K562 (cell line): ENCODE results near the gene OR13C5. TPM values are rescaled to one million over a fixed set of nuclear protein-coding genes. Genes with fewer than 3 reads are reported as not detected.

ENCODE experiments used
- ATAC-seq: fragments of 200-7000 bp; cut with Tn5 transposase; 3 replicates; pipeline ENCODE4 v1.9.1; 2020; ENCODE audit warnings: moderate library complexity
- BruUV-seq: library from RNA; stranded (reverse); fragments of 400-500 nt; replicated peaks from 2 replicates; lab custom pipeline; 2021; lab: Mats Ljungman, UMichigan
- CTCF ChIA-PET: fragments of 300-600 bp; formaldehyde crosslinking; extraction: SDS; loops from one replicate; lab custom pipeline; 2021; ENCODE audit warnings: low intra/inter-chr PET ratio; lab: Yijun Ruan, JAX
- POLR2A ChIA-PET: fragments of 300-600, 350-650 bp; sonication (Branson Sonifier 250); formaldehyde crosslinking; extraction: SDS; loops from one replicate; lab custom pipeline; 2021; ENCODE audit warnings: antibody characterized with exemption, inconsistent platforms; lab: Yijun Ruan, JAX
- DNase-seq, 4 experiments: peaks; one replicate each; pipeline versions ENCODE4 v3.0.0 to v3.0.0-alpha.2; 2011 to 2018; ENCODE audit warnings: low spot score in 3 of 4, mixed read lengths in 3 of 4; ENCODE audit errors: extremely low read depth in 1 of 4
- FAIRE-seq: peaks from 2 replicates; lab custom pipeline; 2011; peaks lifted over from hg19 to GRCh38; lab: Jason Lieb, UNC
- H2AFZ ChIP-seq: 2 replicates; pipeline ENCODE4 v1.6.0; 2011; ENCODE audit warnings: low read depth, low read length, control low read depth, inconsistent platforms
- H3K27ac ChIP-seq: fragments of 200-600 bp; 3 replicates; pipeline ENCODE4 v1.8.0; 2011; ENCODE audit warnings: low read depth, mild to moderate bottlenecking, control low read depth, inconsistent platforms, low read length, moderate library complexity, mixed read lengths; ENCODE audit errors: extremely low read depth
- H3K27me3 ChIP-seq, 2 experiments: fragments of 300-600 bp in 1 of 2; 2 replicates in 1 of 2; 3 replicates in 1 of 2; pipeline versions ENCODE4 v1.6.0 to v1.8.0; 2011; ENCODE audit warnings: inconsistent platforms in 2 of 2, low read length in 2 of 2, mild to moderate bottlenecking in 1 of 2, mixed read lengths in 1 of 2, moderate library complexity in 1 of 2; ENCODE audit not compliant: control insufficient read depth in 2 of 2, insufficient read depth in 2 of 2
- H3K36me3 ChIP-seq: fragments of 300-600 bp; 3 replicates; pipeline ENCODE4 v1.8.0; 2011; ENCODE audit warnings: mild to moderate bottlenecking, low read length, inconsistent platforms; ENCODE audit not compliant: control insufficient read depth, insufficient read depth
- H3K4me1 ChIP-seq, 2 experiments: fragments of 200-600 bp in 1 of 2; replicated peaks in 1 of 2; 2 replicates in 1 of 2; 3 replicates in 1 of 2; pipeline versions ENCODE4 v1.5.1 to v1.8.0; 2011; ENCODE audit warnings: inconsistent platforms in 2 of 2, low read length in 2 of 2, mild to moderate bottlenecking in 1 of 2, mixed read lengths in 1 of 2, moderate library complexity in 1 of 2; ENCODE audit not compliant: control insufficient read depth in 2 of 2, insufficient read depth in 2 of 2
- H3K4me2 ChIP-seq: 2 replicates; pipeline ENCODE4 v1.6.1; 2011; ENCODE audit warnings: low read length, control low read depth, inconsistent platforms, mixed read lengths; ENCODE audit not compliant: insufficient read depth
- H3K4me3 ChIP-seq: fragments of 200-600 bp; sonication (generic), shearing (Covaris generic); 2 replicates; pipeline ENCODE4 v1.5.1; 2016; ENCODE audit warnings: control low read depth, inconsistent platforms
- H3K79me2 ChIP-seq: fragments of 200-600 bp; 3 replicates; pipeline ENCODE4 v1.8.0; 2011; ENCODE audit warnings: low read length, inconsistent platforms; ENCODE audit not compliant: control insufficient read depth, insufficient read depth
- H3K9ac ChIP-seq, 2 experiments: 2 replicates each; pipeline versions ENCODE4 v1.6.0 to v1.6.1; 2011; ENCODE audit warnings: low read depth in 2 of 2, low read length in 2 of 2, control low read depth in 1 of 2, inconsistent platforms in 1 of 2, mild to moderate bottlenecking in 1 of 2, mixed read lengths in 1 of 2; ENCODE audit not compliant: insufficient read depth in 1 of 2
- H3K9me1 ChIP-seq: one replicate; pipeline ENCODE4 v1.6.0; 2011; ENCODE audit warnings: inconsistent platforms, mild to moderate bottlenecking, low read length, moderate library complexity; ENCODE audit not compliant: control insufficient read depth, insufficient read depth
- H3K9me3 ChIP-seq: replicated peaks from 2 replicates; pipeline ENCODE4 v1.5.1; 2011; ENCODE audit warnings: low read depth, low read length, inconsistent platforms; ENCODE audit not compliant: control insufficient read depth, insufficient read depth
- H4K20me1 ChIP-seq: replicated peaks from 2 replicates; pipeline ENCODE4 v1.6.1; 2011; ENCODE audit warnings: low read length, inconsistent platforms, mixed read lengths; ENCODE audit not compliant: control insufficient read depth, insufficient read depth
- EP400 ChIP-seq: fragments of 450-650 bp; IDR thresholded peaks from 2 replicates; pipeline ENCODE4 v1.6.1; 2017; ENCODE audit warnings: antibody characterized with exemption, mild to moderate bottlenecking, moderate library complexity
- ETV5 ChIP-seq: sonication (generic); formaldehyde crosslinking; IDR thresholded peaks from 2 replicates; pipeline ENCODE4 v1.4.0; 2020; ENCODE audit warnings: low read depth, mild to moderate bottlenecking, missing genetic modification reagents
- MTA2 ChIP-seq: fragments of 450-650 bp; IDR thresholded peaks from 2 replicates; pipeline ENCODE4 v1.6.1; 2016; ENCODE audit warnings: low read depth
- MXI1 ChIP-seq: IDR thresholded peaks from 2 replicates; pipeline ENCODE4 v1.6.1; 2011; ENCODE audit warnings: low read depth, mild to moderate bottlenecking, improper control_type of control experiment, low read length
- PCBP1 ChIP-seq: fragments of 200-400 bp; formaldehyde crosslinking; IDR thresholded peaks from 2 replicates; pipeline ENCODE4 v1.6.1; 2018; ENCODE audit warnings: mild to moderate bottlenecking, low read depth, low read length; ENCODE audit not compliant: poor library complexity, severe bottlenecking
- SNIP1 ChIP-seq: fragments of 450-650 bp; IDR thresholded peaks from 2 replicates; pipeline ENCODE4 v1.7.1; 2017; ENCODE audit warnings: low read depth, mild to moderate bottlenecking
- TAF7 ChIP-seq: fragments of 450-650 bp; IDR thresholded peaks from 2 replicates; pipeline ENCODE4 v1.6.1; 2016; ENCODE audit warnings: missing genetic modification characterization, missing compliant biosample characterization
- ZBTB43 ChIP-seq: sonication (generic); formaldehyde crosslinking; IDR thresholded peaks from 2 replicates; pipeline ENCODE4 v1.8.0; 2023; ENCODE audit warnings: mild to moderate bottlenecking, missing genetic modification reagents
- ZEB2 ChIP-seq: fragments of 450-650 bp; IDR thresholded peaks from 2 replicates; pipeline ENCODE4 v1.6.1; 2016
- ZFX ChIP-seq: sonication (generic); formaldehyde crosslinking; IDR thresholded peaks from 2 replicates; pipeline ENCODE4 v1.8.0; 2022; ENCODE audit warnings: mild to moderate bottlenecking, missing genetic modification reagents, moderate library complexity
- WGBS: fragments of 100-300 bp; shearing (Covaris generic); methylation state at CpG from one replicate; pipeline ENCODE4 v1.1.6; 2016; ENCODE audit warnings: low coverage, mixed read lengths; ENCODE audit not compliant: insufficient coverage; ENCODE audit errors: missing lambda C conversion rate; 5-methylcytosine and 5-hydroxymethylcytosine counted together
- in situ Hi-C: fragments of 300-500 bp; cut with MboI; formaldehyde crosslinking; loops from 4 replicates; pipeline ENCODE4 v1.15.0; 2018; ENCODE audit warnings: inconsistent platforms, mixed read lengths
- intact Hi-C: fragments of 100-400 bp; cut with micrococcal nuclease; formaldehyde crosslinking; loops from 2 replicates; pipeline ENCODE4 v1.14.2; 2022
- polyA plus RNA-seq, 8 experiments: library from polyadenylated mRNA; depleted of rRNA in 4 of 8; stranded (reverse) in 5 of 8; unstranded in 3 of 8; fragments of >200 nt; fragmentation: Nextera tagmentation in 2 of 8; fragmentation: Illumina TruSeq in 1 of 8; extraction: Ambion mirVana in 2 of 8; extraction: Trizol in 1 of 8; gene quantifications; 2 replicates each; pipeline versions ENCODE4 v1.2.1 to v1.2.3, GENCODE V29; 2011 to 2014; ENCODE audit warnings: inconsistent platforms in 1 of 8, missing spikeins in 1 of 8
- total RNA-seq, 7 experiments: library from RNA; depleted of rRNA in 6 of 7; stranded (reverse); fragments of >200 nt in 6 of 7; fragmentation: Illumina TruSeq in 2 of 7; extraction: Trizol in 2 of 7; gene quantifications; 2 replicates each; pipeline versions ENCODE4 v1.2.1 to v1.2.3, GENCODE V29; 2011 to 2021; ENCODE audit warnings: low replicate concordance in 1 of 7

Gene OR13C5
- total and polyA plus RNA-seq, 9 of the 15 experiments (the other 6 are each of a cell fraction or from before 2014, with no cell fraction given), result not detected

DNA sequence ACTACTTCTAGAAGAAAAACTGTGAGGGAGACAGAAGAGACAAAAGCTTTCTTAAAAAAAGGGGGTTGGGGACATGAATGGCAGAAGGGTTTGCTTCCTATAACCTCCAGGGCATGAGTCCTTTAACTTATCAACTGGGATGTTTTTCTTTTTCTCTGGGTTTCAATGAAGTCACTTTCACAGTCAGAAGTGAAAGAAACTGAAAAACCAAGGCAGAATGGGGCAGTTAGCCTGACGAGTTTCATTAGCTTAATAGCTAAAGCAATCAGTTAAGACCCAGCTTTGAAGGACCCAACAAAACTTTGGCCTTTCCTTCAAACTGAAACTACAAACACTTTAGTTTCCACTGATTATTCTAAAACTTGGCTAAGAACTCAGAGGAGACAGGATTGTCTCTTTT is 34.9 kb downstream of the OR13C5 start:
- Histone ChIP-seq H4K20me1 (no peaks in the 10 kb centered on the region), H3K79me2 (no peaks in the 10 kb centered on the region), H3K36me3 (no peaks in the 10 kb centered on the region), H2AFZ (no peak overlapping the region), H3K9ac (no peak overlapping the region), H3K4me2 (no peak overlapping the region), H3K9me3 (no peaks in the 10 kb centered on the region; the same call in 1 of the 2 replicates), H3K4me3 (no peak overlapping the region), H3K27me3 (no peaks in the 10 kb centered on the region), H3K4me1 (no peaks in the 10 kb centered on the region), H3K9me1 (no peaks in the 10 kb centered on the region), H3K27ac (no peak overlapping the region)
- no peak for ATAC-seq
- intact Hi-C loops, result no loop called here
- no peak for DNase-seq
- BruUV-seq, result no TSS peak
- POLR2A ChIA-PET, result interaction anchor here (0.6 kb wide), 1 partner anchor 27 kb away, joined by 3 read pairs; no protein-coding TSS in a partner anchor
- CTCF ChIA-PET, result no interaction called here
- WGBS, result 0% methylated on average over 1 of the region's 1 CpG
- no peak for FAIRE-seq
- in situ Hi-C loops, result no loop called here
- TF ChIP-seq ZEB2, result no peak
- TF ChIP-seq MTA2, result no peak
- no peak for TF ChIP-seq EP400
- no peak for TF ChIP-seq MXI1
- TF ChIP-seq SNIP1, result no peak
- no peak for TF ChIP-seq ZFX
- no peak for TF ChIP-seq ETV5
- no peak for TF ChIP-seq PCBP1
- TF ChIP-seq TAF7 (tag), result no peak
- no peak for TF ChIP-seq ZBTB43
